Urothelium cell line (cell line): ENCODE data around the gene ANXA11.

Experiments
- DNase-seq: peaks from one replicate; pipeline ENCODE4 v3.0.0; 2011; ENCODE audit warnings: low spot score, mixed read lengths
- FAIRE-seq: peaks from 2 replicates; lab custom pipeline; 2011; peaks lifted over from hg19 to GRCh38; lab: Jason Lieb, UNC

Gene ANXA11

GRCh38 chr10:80191589-80192270 lies 13.6 kb downstream of the ANXA11 start:
- FAIRE-seq (no peak), DNase-seq (no peak)

GRCh38 chr10:80188713-80189112 lies 16.6 kb downstream of the ANXA11 start:
- DNase-seq (no peak), FAIRE-seq (no peak)

GRCh38 chr10:80187465-80188409 lies 17.6 kb downstream of the ANXA11 start:
- DNase-seq (no peak), FAIRE-seq (no peak)

- no peak for FAIRE-seq
Observed at GRCh38 chr10:80187060-80187459, 18.3 kb downstream of the ANXA11 start.

GRCh38 chr10:80186364-80187012 lies 18.8 kb downstream of the ANXA11 start:
- FAIRE-seq: no peak
- no peak for DNase-seq

More at GRCh38 chr10:80187060-80187459, 18.3 kb downstream of the ANXA11 start:
- DNase-seq: no peak

GRCh38 chr10:80185578-80186299 lies 19.6 kb downstream of the ANXA11 start:
- no peak for FAIRE-seq
- DNase-seq: no peak

- no peak for DNase-seq
- no peak for FAIRE-seq
Observed at GRCh38 chr10:80184291-80184690, 21.0 kb downstream of the ANXA11 start.

GRCh38 chr10:80183436-80183835 lies 21.9 kb downstream of the ANXA11 start:
- DNase-seq (no peak), FAIRE-seq (no peak)

GRCh38 chr10:80182986-80183385 lies 22.4 kb downstream of the ANXA11 start:
- no peak for FAIRE-seq
- DNase-seq: no peak

GRCh38 chr10:80177781-80178636 lies 27.3 kb downstream of the ANXA11 start:
- no peak for DNase-seq
- no peak for FAIRE-seq

GRCh38 chr10:80176526-80176925 lies 28.8 kb downstream of the ANXA11 start:
- DNase-seq (no peak), FAIRE-seq (no peak)

GRCh38 chr10:80174641-80175395 lies 30.5 kb downstream of the ANXA11 start:
- FAIRE-seq (no peak), DNase-seq (no peak)

- FAIRE-seq (no peak), DNase-seq (no peak)
Observed at GRCh38 chr10:80173466-80173865, 31.9 kb downstream of the ANXA11 start.

- no peak for DNase-seq
- no peak for FAIRE-seq
Observed at GRCh38 chr10:80172896-80173295, 32.4 kb downstream of the ANXA11 start.

GRCh38 chr10:80171248-80171660 lies 34.1 kb downstream of the ANXA11 start:
- FAIRE-seq (no peak), DNase-seq (no peak)

GRCh38 chr10:80170641-80171040 lies 34.7 kb downstream of the ANXA11 start:
- no peak for FAIRE-seq
- DNase-seq: no peak

- no peak for FAIRE-seq
- DNase-seq: no peak
Observed at GRCh38 chr10:80170026-80170425, 35.3 kb downstream of the ANXA11 start.

- FAIRE-seq: no peak
- DNase-seq: no peak
Observed at GRCh38 chr10:80168679-80169380, 36.5 kb downstream of the ANXA11 start.

- FAIRE-seq: no peak
- no peak for DNase-seq
Observed at GRCh38 chr10:80168162-80168511, 37.2 kb downstream of the ANXA11 start.
